ENCODE results near the gene TEAD4.

DNA sequence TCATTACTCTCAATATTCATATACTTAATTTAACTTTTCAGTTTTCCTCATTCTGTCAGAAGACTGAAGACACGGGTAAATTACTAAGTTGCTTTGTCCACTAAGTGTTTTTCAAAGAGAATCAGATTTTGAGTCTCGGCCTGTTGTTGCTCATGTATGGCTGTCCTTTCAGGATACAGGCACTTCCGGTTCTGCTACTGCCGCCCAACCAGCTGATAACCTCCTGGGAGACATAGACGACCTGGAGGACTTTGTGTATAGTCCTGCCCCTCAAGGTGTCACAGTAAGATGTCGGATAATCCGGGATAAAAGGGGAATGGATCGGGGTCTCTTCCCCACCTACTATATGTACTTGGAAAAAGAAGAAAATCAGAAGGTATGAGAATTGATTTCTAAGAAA, 28.3 kb upstream of the TEAD4 start:
- TF ChIP-seq, protein P1, sequence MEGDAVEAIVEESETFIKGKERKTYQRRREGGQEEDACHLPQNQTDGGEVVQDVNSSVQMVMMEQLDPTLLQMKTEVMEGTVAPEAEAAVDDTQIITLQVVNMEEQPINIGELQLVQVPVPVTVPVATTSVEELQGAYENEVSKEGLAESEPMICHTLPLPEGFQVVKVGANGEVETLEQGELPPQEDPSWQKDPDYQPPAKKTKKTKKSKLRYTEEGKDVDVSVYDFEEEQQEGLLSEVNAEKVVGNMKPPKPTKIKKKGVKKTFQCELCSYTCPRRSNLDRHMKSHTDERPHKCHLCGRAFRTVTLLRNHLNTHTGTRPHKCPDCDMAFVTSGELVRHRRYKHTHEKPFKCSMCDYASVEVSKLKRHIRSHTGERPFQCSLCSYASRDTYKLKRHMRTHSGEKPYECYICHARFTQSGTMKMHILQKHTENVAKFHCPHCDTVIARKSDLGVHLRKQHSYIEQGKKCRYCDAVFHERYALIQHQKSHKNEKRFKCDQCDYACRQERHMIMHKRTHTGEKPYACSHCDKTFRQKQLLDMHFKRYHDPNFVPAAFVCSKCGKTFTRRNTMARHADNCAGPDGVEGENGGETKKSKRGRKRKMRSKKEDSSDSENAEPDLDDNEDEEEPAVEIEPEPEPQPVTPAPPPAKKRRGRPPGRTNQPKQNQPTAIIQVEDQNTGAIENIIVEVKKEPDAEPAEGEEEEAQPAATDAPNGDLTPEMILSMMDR (IDR thresholded peaks at IDR 0.05; ENCODE audit: low read depth, low read length): no peak
- no peak for TF ChIP-seq EZH2phosphoT487 (IDR thresholded peaks at IDR 0.05; ENCODE audit: low read depth)
